SH-SY5Y (cell line): ENCODE data around the gene RAPGEF1.

ENCODE experiments used
- GATA2 ChIP-seq: IDR thresholded peaks from 2 replicates; pipeline ENCODE4 v1.6.1; 2011; ENCODE audit warnings: mild to moderate bottlenecking, low read depth, low read length
- GATA3 ChIP-seq: IDR thresholded peaks from 2 replicates; pipeline ENCODE4 v1.6.1; 2011; ENCODE audit warnings: low read depth, mild to moderate bottlenecking, low read length, moderate library complexity

DNA sequence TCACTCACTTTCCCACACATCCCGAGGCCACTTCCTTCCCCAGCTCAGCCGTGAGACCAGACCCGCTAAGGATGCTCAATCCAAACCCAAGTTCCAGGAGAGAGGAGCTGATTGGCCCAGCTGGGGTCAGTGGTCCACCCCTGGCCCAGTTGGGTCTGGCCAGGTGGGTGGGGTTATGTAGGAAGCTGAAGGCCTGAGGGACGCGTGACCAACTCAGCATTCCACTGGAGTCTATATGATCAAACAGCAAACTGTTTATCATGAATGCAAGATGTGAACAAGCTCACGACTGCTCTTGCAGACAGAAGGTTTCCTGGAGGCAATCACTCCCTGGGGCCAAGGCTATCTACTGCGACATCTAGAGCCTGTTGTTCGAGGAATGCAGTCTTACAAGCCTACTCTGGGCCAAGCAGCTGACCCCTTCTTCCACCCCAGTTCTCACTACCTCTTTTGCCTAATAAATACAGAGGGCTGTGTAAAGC lies 4.9 kb upstream of the RAPGEF1 start:
- TF ChIP-seq GATA2 (no peak), GATA3 (no peak)
